Measurements from ENCODE around the gene TIGD2.

Gene TIGD2

DNA sequence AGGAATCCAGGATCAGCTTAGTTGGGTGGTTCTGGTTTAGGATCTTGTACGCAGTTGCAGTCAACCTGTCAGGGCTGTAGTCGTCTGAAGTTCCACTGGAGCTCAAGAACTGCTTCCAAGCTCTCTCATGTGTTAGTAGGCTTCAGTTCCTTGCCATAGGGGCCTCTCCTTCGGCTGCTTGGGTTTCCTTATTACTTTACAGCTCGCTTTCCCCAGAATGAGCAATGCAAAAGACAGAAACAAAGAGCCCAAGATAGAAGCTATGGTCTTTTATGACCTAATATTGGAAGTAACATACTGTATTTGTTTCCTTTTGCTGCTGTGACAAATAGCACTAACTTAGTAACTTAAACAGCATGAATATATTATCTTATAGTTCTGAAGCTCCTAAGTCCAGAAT lies 51.7 kb downstream of the TIGD2 start:
- Mint-ChIP-seq H3K27ac (no peak overlapping the region), H3K36me3 (ENCODE audit: low read depth) (no peaks in the 10 kb centered on the region), H3K4me1 (no peaks in the 10 kb centered on the region), H3K4me3 (no peak overlapping the region), H3K9me3 (no peaks in the 10 kb centered on the region), H3K27me3 (peaks cover 7% of the 10 kb centered on the region)
- DNase-seq (no peak), ATAC-seq (no peak)

DNA sequence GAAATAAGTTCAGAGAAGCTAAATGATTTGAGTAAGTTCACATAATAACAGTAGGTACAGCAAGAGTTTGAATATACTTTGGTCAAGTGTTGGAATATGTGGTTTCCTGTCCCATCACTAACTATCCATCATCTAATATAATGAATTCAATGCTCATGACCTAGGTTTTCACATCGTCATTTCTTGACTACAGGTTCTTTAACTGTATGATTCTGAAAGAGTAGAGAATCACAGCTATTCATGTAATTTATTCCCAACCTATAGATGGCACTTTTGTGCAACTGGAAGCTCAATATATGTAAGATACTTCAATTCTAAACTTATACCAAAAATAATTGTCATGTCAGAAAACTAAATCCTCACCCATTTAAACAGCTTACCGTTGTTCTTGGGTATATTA lies 53.1 kb downstream of the TIGD2 start:
- Mint-ChIP-seq H3K27me3 (peaks cover 7% of the 10 kb centered on the region), H3K4me1 (no peaks in the 10 kb centered on the region), H3K4me3 (no peak overlapping the region), H3K9me3 (no peaks in the 10 kb centered on the region), H3K36me3 (ENCODE audit: low read depth) (no peaks in the 10 kb centered on the region), H3K27ac (no peak overlapping the region)
- DNase-seq = no peak
- ATAC-seq = no peak

All from activated naive CD8-positive, alpha-beta T cell treated with anti-CD3 and anti-CD28 coated beads, Interleukin-2, amount 50 U/mL, for 24 hours (primary cell).